K562 (cell line): ENCODE data around the gene TARBP2. TPM values are rescaled to one million over a fixed set of nuclear protein-coding genes. Genes with fewer than 3 reads are reported as not detected.
A peak's percentile ranks its signal among the peaks of the same experiment; 100 is the strongest.

Experiments
- ATAC-seq: fragments of 200-7000 bp; cut with Tn5 transposase; 3 replicates; pipeline ENCODE4 v1.9.1; 2020; ENCODE audit warnings: moderate library complexity
- BruUV-seq: library from RNA; stranded (reverse); fragments of 400-500 nt; replicated peaks from 2 replicates; lab custom pipeline; 2021; lab: Mats Ljungman, UMichigan
- CTCF ChIA-PET: fragments of 300-600 bp; formaldehyde crosslinking; extraction: SDS; loops from one replicate; lab custom pipeline; 2021; ENCODE audit warnings: low intra/inter-chr PET ratio; lab: Yijun Ruan, JAX
- POLR2A ChIA-PET: fragments of 300-600, 350-650 bp; sonication (Branson Sonifier 250); formaldehyde crosslinking; extraction: SDS; loops from one replicate; lab custom pipeline; 2021; ENCODE audit warnings: antibody characterized with exemption, inconsistent platforms; lab: Yijun Ruan, JAX
- DNase-seq, 4 experiments: peaks; one replicate each; pipeline versions ENCODE4 v3.0.0 to v3.0.0-alpha.2; 2011 to 2018; ENCODE audit warnings: low spot score in 3 of 4, mixed read lengths in 3 of 4; ENCODE audit errors: extremely low read depth in 1 of 4
- FAIRE-seq: peaks from 2 replicates; lab custom pipeline; 2011; peaks lifted over from hg19 to GRCh38; lab: Jason Lieb, UNC
- H2AFZ ChIP-seq: 2 replicates; pipeline ENCODE4 v1.6.0; 2011; ENCODE audit warnings: low read depth, low read length, control low read depth, inconsistent platforms
- H3K27ac ChIP-seq: fragments of 200-600 bp; 3 replicates; pipeline ENCODE4 v1.8.0; 2011; ENCODE audit warnings: low read depth, mild to moderate bottlenecking, control low read depth, inconsistent platforms, low read length, moderate library complexity, mixed read lengths; ENCODE audit errors: extremely low read depth
- H3K27me3 ChIP-seq, 2 experiments: fragments of 300-600 bp in 1 of 2; 2 replicates in 1 of 2; 3 replicates in 1 of 2; pipeline versions ENCODE4 v1.6.0 to v1.8.0; 2011; ENCODE audit warnings: inconsistent platforms in 2 of 2, low read length in 2 of 2, mild to moderate bottlenecking in 1 of 2, mixed read lengths in 1 of 2, moderate library complexity in 1 of 2; ENCODE audit not compliant: control insufficient read depth in 2 of 2, insufficient read depth in 2 of 2
- H3K36me3 ChIP-seq: fragments of 300-600 bp; 3 replicates; pipeline ENCODE4 v1.8.0; 2011; ENCODE audit warnings: mild to moderate bottlenecking, low read length, inconsistent platforms; ENCODE audit not compliant: control insufficient read depth, insufficient read depth
- H3K4me1 ChIP-seq, 2 experiments: fragments of 200-600 bp in 1 of 2; replicated peaks in 1 of 2; 2 replicates in 1 of 2; 3 replicates in 1 of 2; pipeline versions ENCODE4 v1.5.1 to v1.8.0; 2011; ENCODE audit warnings: inconsistent platforms in 2 of 2, low read length in 2 of 2, mild to moderate bottlenecking in 1 of 2, mixed read lengths in 1 of 2, moderate library complexity in 1 of 2; ENCODE audit not compliant: control insufficient read depth in 2 of 2, insufficient read depth in 2 of 2
- H3K4me2 ChIP-seq: 2 replicates; pipeline ENCODE4 v1.6.1; 2011; ENCODE audit warnings: low read length, control low read depth, inconsistent platforms, mixed read lengths; ENCODE audit not compliant: insufficient read depth
- H3K4me3 ChIP-seq: fragments of 200-600 bp; sonication (generic), shearing (Covaris generic); 2 replicates; pipeline ENCODE4 v1.5.1; 2016; ENCODE audit warnings: control low read depth, inconsistent platforms
- H3K79me2 ChIP-seq: fragments of 200-600 bp; 3 replicates; pipeline ENCODE4 v1.8.0; 2011; ENCODE audit warnings: low read length, inconsistent platforms; ENCODE audit not compliant: control insufficient read depth, insufficient read depth
- H3K9ac ChIP-seq, 2 experiments: 2 replicates each; pipeline versions ENCODE4 v1.6.0 to v1.6.1; 2011; ENCODE audit warnings: low read depth in 2 of 2, low read length in 2 of 2, control low read depth in 1 of 2, inconsistent platforms in 1 of 2, mild to moderate bottlenecking in 1 of 2, mixed read lengths in 1 of 2; ENCODE audit not compliant: insufficient read depth in 1 of 2
- H3K9me1 ChIP-seq: one replicate; pipeline ENCODE4 v1.6.0; 2011; ENCODE audit warnings: inconsistent platforms, mild to moderate bottlenecking, low read length, moderate library complexity; ENCODE audit not compliant: control insufficient read depth, insufficient read depth
- H3K9me3 ChIP-seq: replicated peaks from 2 replicates; pipeline ENCODE4 v1.5.1; 2011; ENCODE audit warnings: low read depth, low read length, inconsistent platforms; ENCODE audit not compliant: control insufficient read depth, insufficient read depth
- H4K20me1 ChIP-seq: replicated peaks from 2 replicates; pipeline ENCODE4 v1.6.1; 2011; ENCODE audit warnings: low read length, inconsistent platforms, mixed read lengths; ENCODE audit not compliant: control insufficient read depth, insufficient read depth
- DIDO1 ChIP-seq: fragments of 450-650 bp; IDR thresholded peaks from 2 replicates; pipeline ENCODE4 v1.6.1; 2016; ENCODE audit warnings: low read depth, missing biosample characterization, missing genetic modification characterization
- HMBOX1 ChIP-seq: sonication (generic); IDR thresholded peaks from 2 replicates; pipeline ENCODE4 v1.6.1; 2016
- KLF16 ChIP-seq: IDR thresholded peaks from 2 replicates; pipeline ENCODE4 v1.6.1; 2016; ENCODE audit warnings: antibody characterized with exemption
- MLLT1 ChIP-seq, 2 experiments: fragments of 450-650 bp; IDR thresholded peaks; 2 replicates each; pipeline ENCODE4 v1.6.1; 2016
- SMARCC2 ChIP-seq: fragments of 450-650 bp; IDR thresholded peaks from 2 replicates; pipeline ENCODE4 v1.6.1; 2017; ENCODE audit warnings: antibody characterized with exemption, moderate library complexity, mild to moderate bottlenecking, low read depth
- SMC3 ChIP-seq: conservative IDR thresholded peaks from 2 replicates; pipeline ENCODE4 v1.6.1; 2011; ENCODE audit warnings: low read depth, low read length, improper control_type of control experiment; ENCODE audit not compliant: insufficient read depth
- STAG1 ChIP-seq: sonication (generic); formaldehyde crosslinking; IDR thresholded peaks from 2 replicates; pipeline ENCODE4 v1.5.0; 2020; ENCODE audit warnings: missing genetic modification reagents, borderline replicate concordance
- YY1 ChIP-seq, 3 experiments: IDR thresholded peaks; 2 replicates each; pipeline ENCODE4 v1.6.1; 2011; ENCODE audit warnings: low read length in 2 of 3, mild to moderate bottlenecking in 2 of 3, moderate library complexity in 2 of 3, borderline replicate concordance in 1 of 3, control low read depth in 1 of 3, low read depth in 1 of 3; ENCODE audit not compliant: insufficient read depth in 3 of 3, insufficient replicate concordance in 2 of 3, control insufficient read depth in 1 of 3, insufficient read length in 1 of 3; ENCODE audit errors: extremely low read depth in 1 of 3
- WGBS: fragments of 100-300 bp; shearing (Covaris generic); methylation state at CpG from one replicate; pipeline ENCODE4 v1.1.6; 2016; ENCODE audit warnings: low coverage, mixed read lengths; ENCODE audit not compliant: insufficient coverage; ENCODE audit errors: missing lambda C conversion rate; 5-methylcytosine and 5-hydroxymethylcytosine counted together
- in situ Hi-C: fragments of 300-500 bp; cut with MboI; formaldehyde crosslinking; loops from 4 replicates; pipeline ENCODE4 v1.15.0; 2018; ENCODE audit warnings: inconsistent platforms, mixed read lengths
- intact Hi-C: fragments of 100-400 bp; cut with micrococcal nuclease; formaldehyde crosslinking; loops from 2 replicates; pipeline ENCODE4 v1.14.2; 2022
- polyA plus RNA-seq, 8 experiments: library from polyadenylated mRNA; depleted of rRNA in 4 of 8; stranded (reverse) in 5 of 8; unstranded in 3 of 8; fragments of >200 nt; fragmentation: Nextera tagmentation in 2 of 8; fragmentation: Illumina TruSeq in 1 of 8; extraction: Ambion mirVana in 2 of 8; extraction: Trizol in 1 of 8; gene quantifications; 2 replicates each; pipeline versions ENCODE4 v1.2.1 to v1.2.3, GENCODE V29; 2011 to 2014; ENCODE audit warnings: inconsistent platforms in 1 of 8, missing spikeins in 1 of 8
- total RNA-seq, 7 experiments: library from RNA; depleted of rRNA in 6 of 7; stranded (reverse); fragments of >200 nt in 6 of 7; fragmentation: Illumina TruSeq in 2 of 7; extraction: Trizol in 2 of 7; gene quantifications; 2 replicates each; pipeline versions ENCODE4 v1.2.1 to v1.2.3, GENCODE V29; 2011 to 2021; ENCODE audit warnings: low replicate concordance in 1 of 7
- TF ChIP-seq, protein P1 (sequence below), 3 experiments: IDR thresholded peaks in 2 of 3; conservative IDR thresholded peaks in 1 of 3; 2 replicates each; pipeline ENCODE4 v1.5.1; 2011 to 2012; ENCODE audit warnings: low read length in 3 of 3, mild to moderate bottlenecking in 3 of 3, control low read depth in 2 of 3, improper control_type of control experiment in 1 of 3, inconsistent platforms in 1 of 3, low read depth in 1 of 3, mixed read lengths in 1 of 3, moderate library complexity in 1 of 3; ENCODE audit not compliant: insufficient read depth in 2 of 3
- TF ChIP-seq, protein P2 (sequence below): fragments of 450-650 bp; IDR thresholded peaks from 2 replicates; pipeline ENCODE4 v1.6.1; 2016; ENCODE audit warnings: borderline replicate concordance

TARBP2 gene
- total and polyA plus RNA-seq, 9 of the 15 experiments (the other 6 are each of a cell fraction or from before 2014, with no cell fraction given), result 5.6 to 69.0 (median 44.6) TPM

- 0 out of 2 replicates have a peak overlapping the region, but pooled peaks have one; percentile 1 for H2AFZ ChIP-seq
- TF ChIP-seq STAG1 (CRISPR knock-in tag), result peak; percentile 38; the same call in 1 of the 2 replicates
- peak; percentile 70 for TF ChIP-seq HMBOX1
- TF ChIP-seq KLF16, result 0 out of 2 replicates have a peak, but pooled peaks have one; percentile 29
- no peak for TF ChIP-seq DIDO1
- TF ChIP-seq, protein P1, sequence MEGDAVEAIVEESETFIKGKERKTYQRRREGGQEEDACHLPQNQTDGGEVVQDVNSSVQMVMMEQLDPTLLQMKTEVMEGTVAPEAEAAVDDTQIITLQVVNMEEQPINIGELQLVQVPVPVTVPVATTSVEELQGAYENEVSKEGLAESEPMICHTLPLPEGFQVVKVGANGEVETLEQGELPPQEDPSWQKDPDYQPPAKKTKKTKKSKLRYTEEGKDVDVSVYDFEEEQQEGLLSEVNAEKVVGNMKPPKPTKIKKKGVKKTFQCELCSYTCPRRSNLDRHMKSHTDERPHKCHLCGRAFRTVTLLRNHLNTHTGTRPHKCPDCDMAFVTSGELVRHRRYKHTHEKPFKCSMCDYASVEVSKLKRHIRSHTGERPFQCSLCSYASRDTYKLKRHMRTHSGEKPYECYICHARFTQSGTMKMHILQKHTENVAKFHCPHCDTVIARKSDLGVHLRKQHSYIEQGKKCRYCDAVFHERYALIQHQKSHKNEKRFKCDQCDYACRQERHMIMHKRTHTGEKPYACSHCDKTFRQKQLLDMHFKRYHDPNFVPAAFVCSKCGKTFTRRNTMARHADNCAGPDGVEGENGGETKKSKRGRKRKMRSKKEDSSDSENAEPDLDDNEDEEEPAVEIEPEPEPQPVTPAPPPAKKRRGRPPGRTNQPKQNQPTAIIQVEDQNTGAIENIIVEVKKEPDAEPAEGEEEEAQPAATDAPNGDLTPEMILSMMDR (IDR thresholded peaks at IDR 0.05 in 2 of 3, conservative IDR thresholded peaks at IDR 0.05 in 1 of 3; ENCODE audit: insufficient read depth in 2 of 3, low read depth in 1 of 3, low read length in 3 of 3), result peak; percentile 82 to 99 (median 98)
- TF ChIP-seq MLLT1 (IDR thresholded peaks at IDR 0.05), result 0 out of 4 replicates have a peak, but pooled peaks of 1 of the 2 experiments have one; percentile 27
- TF ChIP-seq YY1 (IDR thresholded peaks at IDR 0.05; ENCODE audit: borderline replicate concordance in 1 of 3, control insufficient read depth in 1 of 3, extremely low read depth in 1 of 3, insufficient read depth in 3 of 3, insufficient read length in 1 of 3, insufficient replicate concordance in 2 of 3, low read depth in 1 of 3, low read length in 2 of 3), result no peak
- TF ChIP-seq SMARCC2, result no peak
- peak; percentile 69; the same call in 1 of the 2 replicates for TF ChIP-seq SMC3
- TF ChIP-seq, protein P2, sequence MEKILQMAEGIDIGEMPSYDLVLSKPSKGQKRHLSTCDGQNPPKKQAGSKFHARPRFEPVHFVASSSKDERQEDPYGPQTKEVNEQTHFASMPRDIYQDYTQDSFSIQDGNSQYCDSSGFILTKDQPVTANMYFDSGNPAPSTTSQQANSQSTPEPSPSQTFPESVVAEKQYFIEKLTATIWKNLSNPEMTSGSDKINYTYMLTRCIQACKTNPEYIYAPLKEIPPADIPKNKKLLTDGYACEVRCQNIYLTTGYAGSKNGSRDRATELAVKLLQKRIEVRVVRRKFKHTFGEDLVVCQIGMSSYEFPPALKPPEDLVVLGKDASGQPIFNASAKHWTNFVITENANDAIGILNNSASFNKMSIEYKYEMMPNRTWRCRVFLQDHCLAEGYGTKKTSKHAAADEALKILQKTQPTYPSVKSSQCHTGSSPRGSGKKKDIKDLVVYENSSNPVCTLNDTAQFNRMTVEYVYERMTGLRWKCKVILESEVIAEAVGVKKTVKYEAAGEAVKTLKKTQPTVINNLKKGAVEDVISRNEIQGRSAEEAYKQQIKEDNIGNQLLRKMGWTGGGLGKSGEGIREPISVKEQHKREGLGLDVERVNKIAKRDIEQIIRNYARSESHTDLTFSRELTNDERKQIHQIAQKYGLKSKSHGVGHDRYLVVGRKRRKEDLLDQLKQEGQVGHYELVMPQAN, result no peak
Measured at GRCh38 chr12:53543539-53543938, 42.5 kb downstream of the TARBP2 start.

More at GRCh38 chr12:53543539-53543938, 42.5 kb downstream of the TARBP2 start:
- Histone ChIP-seq H3K27ac (no peak overlapping the region), H3K79me2 (no peaks in the 10 kb centered on the region), H4K20me1 (no peaks in the 10 kb centered on the region), H3K9me1 (no peaks in the 10 kb centered on the region), H3K36me3 (peaks cover 34% of the 10 kb centered on the region; the same call in 2 of the 3 replicates), H3K4me3 (no peak overlapping the region), H3K27me3 (no peaks in the 10 kb centered on the region), H3K4me2 (no peak overlapping the region), H3K9me3 (no peaks in the 10 kb centered on the region), H3K4me1 (no peaks in the 10 kb centered on the region; a peak in 1 of 5 replicates), H3K9ac (no peak overlapping the region)
- CTCF ChIA-PET, result interaction anchor here (0.6 to 4.5 kb wide), 4 partner anchors 9 to 214 kb away, joined by 3 to 59 read pairs (median 8); partner anchors contain the start of gene ATP5MC2
- intact Hi-C loops, result loop anchor here (1.0 to 2.0 kb wide), 2 partner anchors 133 to 203 kb away; partner anchors contain the start of gene ATP5MC2
- FAIRE-seq (peak; percentile 85), DNase-seq (peak; percentile 42 to 63 (median 58)), ATAC-seq (peak; percentile 98)
- in situ Hi-C loops, result loop anchor here (5.0 kb wide), 1 partner anchor 134 kb away; the partner anchor contains the start of gene ATP5MC2
- POLR2A ChIA-PET, result interaction anchor here (0.6 to 3.4 kb wide), 4 partner anchors 11 to 133 kb away, joined by 3 to 14 read pairs (median 3); partner anchors contain the start of gene ATP5MC2
- WGBS, result 46% methylated on average over 5 of the region's 5 CpGs
- BruUV-seq, result no TSS peak
